GM23338 (cell line): ENCODE data around the gene MAP2K5. TPM values are rescaled to one million over a fixed set of nuclear protein-coding genes. Genes with fewer than 3 reads are reported as not detected.

Experiments used
- ATAC-seq: fragments of 200-7000 bp; cut with Tn5 transposase; 3 replicates; pipeline ENCODE4 v1.9.1; 2020
- DNase-seq: peaks from one replicate; pipeline ENCODE4 v3.0.0-alpha.2; 2015; ENCODE audit warnings: low spot score
- H2AFZ ChIP-seq: fragments of 200-600 bp; sonication (generic); 2 replicates; pipeline ENCODE4 v1.8.0; 2016; ENCODE audit warnings: antibody characterized with exemption, mild to moderate bottlenecking, moderate library complexity
- H3F3A ChIP-seq: fragments of 200-600 bp; sonication (generic); replicated peaks from 2 replicates; pipeline ENCODE4 v1.8.0; 2017; ENCODE audit warnings: antibody characterized with exemption, mixed run types, low read depth
- H3K27ac ChIP-seq: fragments of 200-600 bp; sonication (generic); 2 replicates; pipeline ENCODE4 v1.6.1; 2016; ENCODE audit warnings: low read depth
- H3K27me3 ChIP-seq: fragments of 200-600 bp; sonication (generic); 2 replicates; pipeline ENCODE4 v1.8.0; 2016; ENCODE audit warnings: mild to moderate bottlenecking, mixed run types, moderate library complexity; ENCODE audit not compliant: insufficient read depth
- H3K36me3 ChIP-seq: fragments of 200-600 bp; sonication (generic); 2 replicates; pipeline ENCODE4 v1.8.0; 2016; ENCODE audit warnings: mild to moderate bottlenecking; ENCODE audit not compliant: insufficient read depth
- H3K4me1 ChIP-seq: fragments of 200-600 bp; sonication (generic); 2 replicates; pipeline ENCODE4 v1.8.0; 2016; ENCODE audit warnings: mild to moderate bottlenecking, moderate library complexity; ENCODE audit not compliant: insufficient read depth
- H3K4me2 ChIP-seq: fragments of 200-600 bp; sonication (generic); 2 replicates; pipeline ENCODE4 v1.7.1; 2017; ENCODE audit warnings: mixed run types
- H3K4me3 ChIP-seq: fragments of 200-600 bp; sonication (generic); 2 replicates; pipeline ENCODE4 v1.6.1; 2016; ENCODE audit warnings: mixed run types
- H3K79me2 ChIP-seq: fragments of 200-600 bp; sonication (generic); replicated peaks from 2 replicates; pipeline ENCODE4 v1.8.0; 2017; ENCODE audit warnings: mild to moderate bottlenecking; ENCODE audit not compliant: insufficient read depth
- H3K9me2 ChIP-seq: fragments of 200-600 bp; sonication (generic); 2 replicates; pipeline ENCODE4 v1.8.0; 2017; ENCODE audit not compliant: insufficient read depth
- H4K20me1 ChIP-seq: fragments of 200-600 bp; sonication (generic); replicated peaks from 2 replicates; pipeline ENCODE4 v1.8.0; 2017; ENCODE audit warnings: mild to moderate bottlenecking; ENCODE audit not compliant: insufficient read depth
- H3K27ac Mint-ChIP-seq: 2 replicates; pipeline ENCODE4 v1.8.0; 2020; ENCODE audit warnings: inconsistent platforms, mild to moderate bottlenecking, moderate library complexity, mixed read lengths
- H3K27me3 Mint-ChIP-seq: 3 replicates; pipeline ENCODE4 v1.8.0; 2022; ENCODE audit warnings: low read depth, mild to moderate bottlenecking, moderate library complexity, mixed read lengths, inconsistent platforms; ENCODE audit not compliant: insufficient read depth, poor library complexity
- H3K36me3 Mint-ChIP-seq: 3 replicates; pipeline ENCODE4 v1.8.0; 2021; ENCODE audit warnings: low read depth, mild to moderate bottlenecking, inconsistent platforms, moderate library complexity, mixed read lengths
- H3K4me1 Mint-ChIP-seq: 3 replicates; pipeline ENCODE4 v1.8.0; 2020; ENCODE audit warnings: mild to moderate bottlenecking, inconsistent platforms, mixed read lengths
- H3K4me3 Mint-ChIP-seq: 3 replicates; pipeline ENCODE4 v1.8.0; 2021; ENCODE audit warnings: moderate library complexity, mild to moderate bottlenecking, inconsistent platforms, mixed read lengths
- H3K9me3 Mint-ChIP-seq: 3 replicates; pipeline ENCODE4 v1.8.0; 2020; ENCODE audit warnings: moderate library complexity, mild to moderate bottlenecking, inconsistent platforms, mixed read lengths
- CTCF ChIP-seq, 2 experiments: fragments of 200-600 bp in 1 of 2; sonication (generic) in 1 of 2; conservative IDR thresholded peaks; 2 replicates each; pipeline versions ENCODE4 v1.5.1 to v1.6.1; 2016 to 2017; ENCODE audit warnings: antibody characterized with exemption in 2 of 2, low read depth in 2 of 2, mild to moderate bottlenecking in 2 of 2, moderate library complexity in 1 of 2
- EZH2 ChIP-seq: fragments of 200-600 bp; sonication (generic); IDR thresholded peaks from one replicate; pipeline ENCODE4 v1.8.0; 2017; ENCODE audit warnings: antibody characterized with exemption, mild to moderate bottlenecking, low read depth; ENCODE audit not compliant: unreplicated experiment
- EZH2phosphoT487 ChIP-seq: fragments of 200-600 bp; sonication (generic); IDR thresholded peaks from one replicate; pipeline ENCODE4 v1.8.1; 2018; ENCODE audit warnings: antibody characterized with exemption; ENCODE audit not compliant: unreplicated experiment
- NANOG ChIP-seq: IDR thresholded peaks from 2 replicates; pipeline ENCODE4 v1.6.1; 2016; ENCODE audit warnings: antibody characterized with exemption, borderline replicate concordance
- POLR2AphosphoS5 ChIP-seq: IDR thresholded peaks from 2 replicates; pipeline ENCODE4 v1.6.1; 2016; ENCODE audit warnings: antibody characterized with exemption, low read depth
- ZNF114 ChIP-seq: fragments of 250-450 bp; sonication (Bioruptor Pico); IDR thresholded peaks from 2 replicates; pipeline ENCODE4 v1.5.0; 2020; ENCODE audit warnings: mild to moderate bottlenecking, moderate library complexity
- ZNF331 ChIP-seq: fragments of 250-450 bp; sonication (Bioruptor Pico); IDR thresholded peaks from 2 replicates; pipeline ENCODE4 v1.5.0; 2020; ENCODE audit warnings: low read depth, mild to moderate bottlenecking, moderate library complexity
- ZNF462 ChIP-seq: fragments of 250-450 bp; sonication (Bioruptor Pico); IDR thresholded peaks from 2 replicates; pipeline ENCODE4 v1.5.0; 2020; ENCODE audit warnings: mild to moderate bottlenecking, moderate library complexity
- polyA plus RNA-seq: library from polyadenylated mRNA; unstranded; fragments of >200 nt; fragmentation: Nextera tagmentation; extraction: Ambion mirVana; gene quantifications from 2 replicates; pipeline ENCODE4 v1.2.1, GENCODE V29; 2016
- total RNA-seq: library from RNA; depleted of rRNA; stranded (reverse); fragments of >200 nt; shearing (Covaris generic); gene quantifications from 2 replicates; pipeline ENCODE4 v1.2.3, GENCODE V29; 2014
- TF ChIP-seq, protein P1 (sequence below): IDR thresholded peaks from 2 replicates; pipeline ENCODE4 v1.6.1; 2016; ENCODE audit warnings: antibody characterized with exemption
- TF ChIP-seq, protein P2 (sequence below): IDR thresholded peaks from one replicate; pipeline ENCODE4 v1.6.1; 2018; ENCODE audit warnings: antibody characterized with exemption; ENCODE audit not compliant: unreplicated experiment

Gene MAP2K5
- total and polyA plus RNA-seq, 2 experiments from 2014 or later: 6.5 to 13.6 TPM

- no peaks in the 10 kb centered on the region for H3K27me3 ChIP-seq
- Mint-ChIP-seq H3K36me3 (no peaks in the 10 kb centered on the region), H3K27ac (no peak overlapping the region), H3K9me3 (no peaks in the 10 kb centered on the region), H3K4me1 (peaks cover 46% of the 10 kb centered on the region), H3K27me3 (no peaks in the 10 kb centered on the region), H3K4me3 (no peak overlapping the region)
- no peak overlapping the region for H2AFZ ChIP-seq
- no peak overlapping the region for H3K4me3 ChIP-seq
- peaks cover 47% of the 10 kb centered on the region for H3K4me1 ChIP-seq
- H3K27ac ChIP-seq: no peak overlapping the region
- no peak overlapping the region for H3K4me2 ChIP-seq
- TF ChIP-seq, protein P1, sequence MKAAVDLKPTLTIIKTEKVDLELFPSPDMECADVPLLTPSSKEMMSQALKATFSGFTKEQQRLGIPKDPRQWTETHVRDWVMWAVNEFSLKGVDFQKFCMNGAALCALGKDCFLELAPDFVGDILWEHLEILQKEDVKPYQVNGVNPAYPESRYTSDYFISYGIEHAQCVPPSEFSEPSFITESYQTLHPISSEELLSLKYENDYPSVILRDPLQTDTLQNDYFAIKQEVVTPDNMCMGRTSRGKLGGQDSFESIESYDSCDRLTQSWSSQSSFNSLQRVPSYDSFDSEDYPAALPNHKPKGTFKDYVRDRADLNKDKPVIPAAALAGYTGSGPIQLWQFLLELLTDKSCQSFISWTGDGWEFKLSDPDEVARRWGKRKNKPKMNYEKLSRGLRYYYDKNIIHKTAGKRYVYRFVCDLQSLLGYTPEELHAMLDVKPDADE: no peak
- TF ChIP-seq ZNF462 (CRISPR knock-in tag): no peak
- no peak for TF ChIP-seq EZH2phosphoT487
- TF ChIP-seq EZH2: no peak
- TF ChIP-seq ZNF114 (CRISPR knock-in tag): no peak
- TF ChIP-seq, protein P2, sequence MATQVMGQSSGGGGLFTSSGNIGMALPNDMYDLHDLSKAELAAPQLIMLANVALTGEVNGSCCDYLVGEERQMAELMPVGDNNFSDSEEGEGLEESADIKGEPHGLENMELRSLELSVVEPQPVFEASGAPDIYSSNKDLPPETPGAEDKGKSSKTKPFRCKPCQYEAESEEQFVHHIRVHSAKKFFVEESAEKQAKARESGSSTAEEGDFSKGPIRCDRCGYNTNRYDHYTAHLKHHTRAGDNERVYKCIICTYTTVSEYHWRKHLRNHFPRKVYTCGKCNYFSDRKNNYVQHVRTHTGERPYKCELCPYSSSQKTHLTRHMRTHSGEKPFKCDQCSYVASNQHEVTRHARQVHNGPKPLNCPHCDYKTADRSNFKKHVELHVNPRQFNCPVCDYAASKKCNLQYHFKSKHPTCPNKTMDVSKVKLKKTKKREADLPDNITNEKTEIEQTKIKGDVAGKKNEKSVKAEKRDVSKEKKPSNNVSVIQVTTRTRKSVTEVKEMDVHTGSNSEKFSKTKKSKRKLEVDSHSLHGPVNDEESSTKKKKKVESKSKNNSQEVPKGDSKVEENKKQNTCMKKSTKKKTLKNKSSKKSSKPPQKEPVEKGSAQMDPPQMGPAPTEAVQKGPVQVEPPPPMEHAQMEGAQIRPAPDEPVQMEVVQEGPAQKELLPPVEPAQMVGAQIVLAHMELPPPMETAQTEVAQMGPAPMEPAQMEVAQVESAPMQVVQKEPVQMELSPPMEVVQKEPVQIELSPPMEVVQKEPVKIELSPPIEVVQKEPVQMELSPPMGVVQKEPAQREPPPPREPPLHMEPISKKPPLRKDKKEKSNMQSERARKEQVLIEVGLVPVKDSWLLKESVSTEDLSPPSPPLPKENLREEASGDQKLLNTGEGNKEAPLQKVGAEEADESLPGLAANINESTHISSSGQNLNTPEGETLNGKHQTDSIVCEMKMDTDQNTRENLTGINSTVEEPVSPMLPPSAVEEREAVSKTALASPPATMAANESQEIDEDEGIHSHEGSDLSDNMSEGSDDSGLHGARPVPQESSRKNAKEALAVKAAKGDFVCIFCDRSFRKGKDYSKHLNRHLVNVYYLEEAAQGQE: no peak
- TF ChIP-seq NANOG: no peak
- TF ChIP-seq POLR2AphosphoS5: no peak
- no peak for TF ChIP-seq CTCF (conservative IDR thresholded peaks at IDR 0.05; ENCODE audit: low read depth in 2 of 2)
- no peak for TF ChIP-seq ZNF331 (CRISPR knock-in tag)
- H4K20me1 ChIP-seq: no peaks in the 10 kb centered on the region
- DNase-seq (no peak), ATAC-seq (no peak)
- no peaks in the 10 kb centered on the region for H3K79me2 ChIP-seq
- H3K36me3 ChIP-seq: no peaks in the 10 kb centered on the region
- H3F3A ChIP-seq: 0 out of 2 replicates have a peak, but pooled peaks cover 4% of the 10 kb centered on the region
- H3K9me2 ChIP-seq: no peaks in the 10 kb centered on the region
These were observed 242.9 kb downstream of the MAP2K5 start for GRCh38 chr15:67785431-67785830.
